Renal cortical epithelial cell (primary cell): Measurements from ENCODE around the gene EBF3. TPM values are rescaled to one million over a fixed set of nuclear protein-coding genes. Genes with fewer than 3 reads are reported as not detected.

ENCODE experiments used
- DNase-seq: peaks from one replicate; pipeline ENCODE4 v3.0.0-alpha.2; 2011; ENCODE audit warnings: low read depth
- total RNA-seq: library from RNA; depleted of rRNA; stranded (reverse); fragments of >200 nt; gene quantifications from 2 replicates; pipeline ENCODE4 v1.2.3, GENCODE V29; 2014

The EBF3 gene
- total RNA-seq, 1 donor from 2014 or later, result 0.05 TPM

DNA sequence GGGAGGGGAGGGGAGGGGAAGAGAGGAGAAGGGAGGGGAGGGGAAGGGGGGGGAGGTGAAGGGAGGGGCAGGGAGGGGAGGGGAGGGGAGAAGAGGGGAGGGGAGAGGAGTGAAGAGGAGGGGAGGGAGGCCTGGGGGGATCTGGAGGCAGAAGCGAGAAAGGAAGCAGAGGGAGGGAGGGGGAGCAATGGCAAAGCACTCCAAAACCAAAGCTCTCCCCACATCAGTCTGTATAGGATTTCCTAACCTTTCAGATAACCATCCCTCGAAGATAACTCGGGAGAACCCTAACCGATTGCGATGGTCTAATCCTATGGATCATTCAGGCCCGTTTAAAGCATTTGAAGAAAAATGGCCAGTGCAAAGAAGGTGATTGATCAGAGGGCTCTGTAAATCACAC, 19.0 kb downstream of the EBF3 start:
- DNase-seq, result no peak

DNA sequence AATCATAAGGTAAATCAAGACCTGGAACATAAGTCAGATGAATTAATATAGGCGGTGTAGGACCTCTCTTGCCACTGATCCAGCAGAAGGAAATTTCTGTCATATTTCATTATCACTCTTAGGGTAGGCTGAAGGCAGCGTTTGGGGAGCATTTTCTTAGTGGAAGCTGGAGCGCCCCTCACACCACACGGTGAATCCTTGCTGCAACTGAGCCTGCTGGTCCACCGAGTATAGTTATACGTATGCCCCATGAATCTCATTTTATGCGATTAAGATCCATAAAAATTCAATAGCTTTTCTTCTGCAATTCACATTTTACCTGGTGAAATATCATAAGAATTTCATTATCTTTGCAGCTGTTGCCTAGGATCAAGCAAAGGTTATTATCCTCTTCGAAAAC, 19.6 kb downstream of the EBF3 start:
- no peak for DNase-seq

DNA sequence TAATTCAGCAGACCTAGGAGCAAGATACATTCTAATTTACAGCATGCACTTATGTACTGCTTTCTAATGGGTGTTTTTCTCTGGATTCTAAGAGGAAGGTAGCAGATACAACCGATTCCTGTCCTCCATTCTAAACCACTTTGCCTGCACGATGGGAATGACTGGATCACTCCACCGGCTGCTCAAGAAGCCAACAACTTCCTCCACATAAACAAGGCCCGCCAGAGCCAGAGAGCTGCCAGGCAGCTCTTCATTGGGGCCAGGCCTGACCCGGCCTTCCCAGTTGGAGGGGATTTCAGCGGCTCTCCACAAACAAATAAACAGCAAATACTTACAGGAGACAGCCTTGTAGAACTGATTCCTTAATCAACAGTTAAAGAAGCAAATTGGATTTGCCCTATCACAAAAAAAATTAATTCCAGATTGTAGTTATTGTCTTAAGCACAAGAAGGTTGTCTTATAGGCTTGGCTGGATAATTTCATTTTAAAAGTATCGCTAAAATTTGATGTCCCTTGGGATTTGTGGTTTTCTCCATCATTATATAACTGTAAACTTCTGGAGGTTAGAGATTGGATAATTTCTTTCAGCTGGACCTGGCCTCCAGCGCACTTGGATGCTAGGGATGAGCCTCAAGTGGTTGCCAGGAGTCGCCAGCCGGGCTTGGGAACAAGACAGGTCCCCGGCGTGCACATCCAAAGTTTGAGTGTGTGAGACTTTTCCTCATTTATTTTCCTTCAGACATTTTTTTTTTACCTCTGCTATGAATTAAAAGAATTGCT, 20.9 kb downstream of the EBF3 start:
- DNase-seq, result no peak

DNA sequence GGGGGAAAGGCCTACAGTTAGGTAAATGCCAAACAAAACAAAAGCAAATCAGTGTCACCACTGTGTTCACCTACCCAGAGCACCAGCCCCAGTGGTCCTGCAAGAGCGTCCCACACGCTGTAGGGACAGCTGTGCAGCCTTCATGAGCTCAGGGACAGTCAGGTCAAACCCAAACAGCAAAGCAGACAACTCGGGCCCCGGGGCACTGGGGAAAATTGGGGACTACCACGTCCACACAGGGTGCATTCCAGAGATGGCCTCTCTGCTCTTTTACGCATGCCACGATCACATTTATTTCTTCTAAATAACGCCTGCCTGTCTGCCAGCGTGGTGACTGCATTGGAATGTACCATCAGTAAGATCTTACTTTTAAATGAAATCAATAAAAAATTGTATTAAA, 21.7 kb downstream of the EBF3 start:
- no peak for DNase-seq

DNA sequence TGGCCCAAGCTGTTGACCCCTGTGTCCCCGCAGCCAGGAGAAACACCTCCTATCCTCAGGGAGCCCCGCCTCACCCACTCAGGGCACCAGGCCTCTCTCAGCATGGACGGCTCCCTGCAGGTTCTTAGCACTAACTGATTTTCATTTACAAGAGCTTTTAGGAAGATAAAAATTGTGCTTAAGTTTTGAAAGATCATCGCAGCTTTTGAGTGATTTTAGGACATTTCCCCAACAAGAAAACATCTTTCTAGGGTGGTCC, 22.1 kb downstream of the EBF3 start:
- DNase-seq, result no peak

DNA sequence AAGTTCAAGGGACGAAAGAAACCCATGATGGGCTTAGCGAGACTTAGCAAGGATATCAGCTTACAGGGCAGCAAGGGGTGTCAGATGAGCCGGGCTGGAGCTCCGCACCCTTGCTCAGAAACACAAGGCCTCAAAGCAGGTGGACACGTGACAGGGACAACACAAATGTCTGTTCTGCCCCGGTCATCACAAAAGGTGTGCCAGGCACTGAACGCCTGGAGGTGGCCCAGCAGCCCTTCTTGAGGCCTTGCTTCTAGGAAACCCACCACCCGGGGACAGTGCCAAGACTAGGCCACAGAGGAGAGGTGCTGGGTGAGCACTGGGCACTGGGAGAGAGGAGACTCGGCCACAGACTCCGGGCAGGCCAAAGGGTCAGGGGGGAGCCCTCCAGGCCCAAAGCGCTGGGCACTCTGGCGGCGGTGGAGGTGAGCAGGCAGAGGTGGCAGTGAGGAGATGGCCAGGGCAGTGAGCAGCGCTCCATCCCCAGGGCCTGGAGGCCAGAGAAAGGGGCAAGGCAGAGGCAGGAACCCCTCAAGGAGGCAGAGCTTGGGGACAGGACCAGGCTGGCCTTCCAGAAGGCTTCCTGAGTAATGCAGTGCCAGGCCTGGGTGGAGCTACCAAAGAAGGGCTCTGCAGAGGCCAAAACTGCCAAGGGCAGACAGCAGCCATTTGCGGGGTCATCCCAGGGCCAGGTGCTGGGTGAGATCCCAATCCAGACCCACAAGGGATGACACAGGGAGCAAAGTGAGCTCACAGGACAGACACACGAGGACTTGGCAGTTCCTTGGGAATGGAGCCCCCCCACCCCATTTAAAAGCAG, 22.7 kb downstream of the EBF3 start:
- no peak for DNase-seq

DNA sequence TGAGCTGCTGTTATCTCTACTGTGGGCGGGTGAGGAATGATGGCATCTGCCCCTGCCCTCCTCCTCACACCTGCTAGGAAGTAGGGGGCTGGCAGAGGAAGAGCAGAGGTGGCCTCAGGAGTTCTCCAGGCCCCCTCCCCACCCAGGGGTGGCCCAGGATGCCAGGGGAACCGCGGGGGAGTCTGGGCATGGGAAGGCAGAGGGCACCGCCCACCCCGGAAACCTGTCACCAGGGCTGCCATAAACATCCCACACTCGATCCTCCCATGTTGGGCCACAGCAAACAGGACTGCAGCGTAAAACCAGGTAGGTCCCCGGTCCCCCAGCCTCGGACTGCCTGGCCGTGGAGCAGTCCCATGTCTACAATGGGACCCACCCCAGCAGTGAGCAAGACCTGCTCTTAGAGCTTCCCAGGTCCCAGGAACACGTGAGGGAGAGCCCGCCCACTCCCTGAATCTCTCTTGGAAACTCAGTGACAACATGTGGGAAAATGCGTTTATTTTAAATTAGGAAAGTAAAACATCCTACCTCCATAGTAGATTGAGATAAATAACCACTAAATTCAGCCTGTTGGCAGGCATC, 23.4 kb downstream of the EBF3 start:
- DNase-seq, result no peak

DNA sequence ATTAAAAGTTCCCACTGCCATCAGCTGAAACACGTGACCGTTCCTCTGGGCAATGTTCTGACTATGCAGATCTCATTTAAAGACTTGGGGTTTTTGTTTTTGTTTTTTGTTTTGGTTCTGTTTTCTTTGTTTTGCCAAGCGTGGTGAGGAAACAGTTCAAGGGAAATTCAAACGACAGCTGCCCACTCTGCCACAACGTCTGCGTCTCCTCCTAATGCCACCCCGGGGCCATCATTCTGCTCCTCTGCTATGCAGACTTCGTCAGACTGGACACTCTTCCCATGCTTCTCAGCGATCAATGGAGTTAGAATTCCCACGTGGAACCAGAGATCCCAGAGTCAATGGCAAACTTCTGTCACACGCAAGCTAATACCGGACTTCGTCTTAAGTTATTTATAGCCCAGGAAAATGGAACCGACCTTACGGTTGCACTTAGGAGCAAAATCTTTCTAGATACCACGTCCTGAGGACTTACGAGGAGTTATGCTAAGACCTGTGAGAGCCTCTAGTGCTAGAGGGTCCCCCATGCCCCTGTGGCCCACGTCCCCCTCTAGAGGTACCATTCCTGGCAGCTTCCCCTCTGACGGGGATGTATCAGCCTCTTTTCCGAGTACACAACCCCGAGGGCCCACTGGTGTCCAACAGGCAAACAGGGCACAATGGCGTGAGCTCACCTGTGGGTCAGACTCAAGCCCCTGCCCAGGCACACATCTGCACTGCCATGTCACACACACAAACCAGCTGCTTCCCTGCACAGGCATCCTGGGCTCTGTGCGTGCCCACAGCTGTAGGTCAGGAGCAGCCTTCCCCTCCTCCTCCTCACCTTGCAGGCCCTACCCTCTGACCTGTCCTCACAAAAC, 24.4 kb downstream of the EBF3 start:
- DNase-seq, result no peak

DNA sequence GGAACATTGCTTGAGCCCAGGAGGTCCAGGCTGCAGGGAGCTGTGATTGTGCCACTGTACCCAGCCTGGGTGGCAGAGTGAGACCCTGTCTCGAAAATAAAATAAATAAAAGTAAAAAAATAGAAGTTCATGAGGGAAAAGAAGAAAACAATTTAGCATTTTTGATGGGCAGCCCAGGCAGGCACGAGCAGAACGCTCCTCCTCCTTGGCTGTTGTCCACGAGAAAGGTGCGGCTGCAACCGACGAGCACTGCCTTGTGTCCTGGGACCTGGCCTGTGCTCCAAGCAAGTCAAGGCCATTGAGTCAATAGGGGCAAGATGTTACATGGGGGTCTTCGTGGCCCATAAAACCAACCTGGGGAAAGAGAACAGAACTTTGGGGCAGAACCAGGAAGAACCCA, 25.6 kb downstream of the EBF3 start:
- no peak for DNase-seq

DNA sequence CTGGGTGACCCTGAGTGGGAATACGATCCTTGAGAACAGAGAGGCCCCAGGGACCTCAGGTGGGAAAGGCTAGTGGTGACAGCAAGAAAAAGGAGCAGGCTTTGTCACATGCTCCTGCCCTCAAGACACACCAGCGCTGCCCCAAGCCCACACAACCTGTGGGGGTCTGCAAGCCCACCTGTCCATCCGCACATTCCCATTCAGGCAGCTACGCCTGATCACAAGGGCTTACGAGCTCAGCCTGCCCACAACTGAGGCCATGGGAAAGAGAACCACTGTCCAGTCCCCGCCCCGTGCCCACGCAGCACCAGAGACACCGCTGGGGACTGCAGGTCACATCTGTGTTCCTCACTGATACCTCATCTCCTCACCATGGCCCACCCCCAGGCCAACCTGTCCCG, 26.7 kb downstream of the EBF3 start:
- DNase-seq, result no peak

DNA sequence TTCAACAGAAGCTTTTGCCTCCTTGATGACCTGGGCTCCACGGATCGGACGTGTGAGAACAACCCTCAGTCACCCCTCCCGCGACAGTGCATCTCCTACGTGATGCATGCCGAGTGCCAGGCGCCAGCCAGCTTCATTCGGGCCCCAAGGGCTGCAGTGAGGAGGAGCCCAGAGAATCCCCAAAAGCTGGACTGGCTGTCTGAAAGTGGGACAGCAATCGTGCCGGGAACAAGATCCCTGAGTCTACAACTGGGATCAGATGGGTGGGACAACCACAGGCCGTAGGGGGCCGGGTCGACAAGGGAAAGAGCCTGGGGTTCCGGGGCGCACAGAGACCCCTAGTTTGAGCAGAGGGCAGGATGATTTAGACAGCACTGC, 27.2 kb downstream of the EBF3 start:
- DNase-seq, result no peak

DNA sequence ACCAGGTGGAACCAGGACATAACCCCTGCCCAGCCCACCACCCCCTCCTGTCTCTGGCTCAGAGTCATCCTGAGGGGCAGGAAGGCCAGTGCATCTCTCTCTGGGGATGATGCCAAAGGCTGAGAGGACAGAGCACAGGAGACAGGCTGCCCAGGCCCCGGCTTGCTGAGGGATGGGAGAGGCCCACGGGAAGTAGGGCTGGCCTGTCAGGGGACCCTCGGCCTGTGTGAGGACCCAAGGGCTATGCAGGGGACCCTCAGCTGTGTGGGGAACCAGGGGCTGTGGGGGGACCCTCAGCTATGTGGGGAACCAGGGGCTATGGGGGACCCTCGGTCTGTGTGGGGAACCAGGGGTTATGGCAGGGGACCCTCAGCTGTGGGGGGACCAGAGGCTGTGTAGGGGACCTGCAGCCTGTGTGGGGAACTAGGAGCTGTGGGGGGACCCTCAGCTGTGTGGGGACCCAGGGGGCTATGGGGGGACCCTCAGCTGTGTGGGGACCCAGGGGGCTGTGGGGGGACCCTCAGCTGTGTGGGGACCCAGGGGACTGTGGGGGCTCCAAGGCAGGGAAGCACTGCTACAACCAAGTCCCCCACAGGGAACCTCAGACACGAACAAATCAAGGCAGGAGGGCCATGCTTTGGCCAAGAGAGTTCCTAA, 27.7 kb downstream of the EBF3 start:
- DNase-seq, result no peak

DNA sequence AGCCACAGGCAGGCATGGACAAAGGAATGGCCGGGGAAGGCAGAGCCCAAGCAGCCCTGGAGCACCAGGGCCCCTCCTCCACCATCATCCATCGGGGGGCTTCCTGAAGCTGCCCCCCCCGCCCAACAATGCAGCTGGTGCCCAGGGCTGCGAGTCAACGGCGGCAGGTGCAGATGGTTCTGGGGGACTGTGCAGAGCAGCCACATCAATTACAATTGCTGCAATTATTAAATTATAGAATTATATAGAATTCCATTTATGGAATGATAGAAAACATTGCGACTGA, 28.3 kb downstream of the EBF3 start:
- DNase-seq, result no peak

DNA sequence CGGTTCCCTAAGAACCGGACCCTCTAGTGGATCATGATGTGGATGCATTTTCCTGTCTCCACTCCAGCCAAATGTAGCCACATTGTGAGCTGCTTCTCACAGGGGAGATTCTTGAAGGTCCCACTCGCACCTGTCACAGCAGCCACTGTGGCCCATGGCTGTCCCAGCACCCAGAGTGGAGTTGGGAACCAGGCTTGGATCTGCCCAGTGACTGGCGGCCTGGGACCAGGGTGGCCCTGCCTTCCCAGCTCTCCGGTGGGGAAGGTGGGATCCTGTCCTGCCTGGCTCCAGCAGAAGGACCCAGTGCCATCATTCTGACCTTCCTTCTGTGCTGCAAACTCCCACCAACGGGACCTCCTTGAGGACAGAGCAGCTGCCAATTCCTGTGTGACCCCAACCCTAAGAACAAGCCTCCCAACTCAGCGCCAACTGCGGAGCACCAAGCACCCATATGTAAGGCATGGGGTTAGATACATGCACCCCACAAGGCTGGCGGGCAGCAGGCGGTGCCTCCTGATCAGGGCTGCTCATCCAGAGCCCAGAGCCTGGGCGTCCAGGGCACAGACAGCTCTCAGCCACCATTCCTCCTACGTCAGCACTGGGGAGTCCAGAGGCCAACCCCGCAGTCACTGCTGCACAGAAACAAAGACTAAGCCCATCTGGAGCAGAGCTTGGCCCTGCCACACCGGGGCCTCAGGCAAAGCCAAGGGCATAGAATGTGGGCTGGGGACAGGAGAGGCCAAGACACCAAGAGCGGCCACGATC, 28.8 kb downstream of the EBF3 start:
- DNase-seq, result no peak

DNA sequence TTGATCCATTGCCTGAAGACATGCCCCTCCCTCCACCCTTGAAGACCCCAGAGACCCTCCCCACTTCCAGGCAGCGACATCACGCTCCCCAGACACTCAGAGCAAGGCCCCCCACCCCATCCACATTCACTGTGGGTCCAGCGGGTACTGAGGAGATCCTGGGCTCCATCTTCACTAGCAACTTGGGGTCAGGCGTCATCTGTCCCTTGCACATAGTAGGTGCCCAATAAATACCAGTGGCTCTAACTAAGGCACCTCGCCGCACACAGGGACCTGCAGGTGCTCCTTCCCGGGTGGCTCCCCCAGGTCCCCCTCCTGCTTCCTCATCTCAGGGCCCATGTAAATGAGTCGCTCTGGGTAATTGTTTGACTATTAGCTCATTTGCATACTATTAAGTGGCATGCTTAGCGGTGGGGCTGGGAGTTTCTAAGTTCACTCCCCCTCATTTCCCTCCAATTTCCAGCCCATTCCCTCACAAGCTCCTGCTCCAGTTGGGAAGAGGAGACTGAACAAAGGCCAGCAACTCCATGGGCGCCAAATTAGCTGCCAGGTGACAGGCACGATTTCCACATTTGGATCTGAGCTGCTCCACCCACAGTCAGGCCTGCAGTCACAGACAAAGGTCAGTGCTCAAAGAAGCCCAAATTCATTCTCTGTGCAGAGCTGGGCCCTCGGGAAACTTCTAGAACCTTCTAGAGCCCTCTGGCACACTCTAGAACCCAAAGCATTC, 29.7 kb downstream of the EBF3 start:
- DNase-seq, result no peak

DNA sequence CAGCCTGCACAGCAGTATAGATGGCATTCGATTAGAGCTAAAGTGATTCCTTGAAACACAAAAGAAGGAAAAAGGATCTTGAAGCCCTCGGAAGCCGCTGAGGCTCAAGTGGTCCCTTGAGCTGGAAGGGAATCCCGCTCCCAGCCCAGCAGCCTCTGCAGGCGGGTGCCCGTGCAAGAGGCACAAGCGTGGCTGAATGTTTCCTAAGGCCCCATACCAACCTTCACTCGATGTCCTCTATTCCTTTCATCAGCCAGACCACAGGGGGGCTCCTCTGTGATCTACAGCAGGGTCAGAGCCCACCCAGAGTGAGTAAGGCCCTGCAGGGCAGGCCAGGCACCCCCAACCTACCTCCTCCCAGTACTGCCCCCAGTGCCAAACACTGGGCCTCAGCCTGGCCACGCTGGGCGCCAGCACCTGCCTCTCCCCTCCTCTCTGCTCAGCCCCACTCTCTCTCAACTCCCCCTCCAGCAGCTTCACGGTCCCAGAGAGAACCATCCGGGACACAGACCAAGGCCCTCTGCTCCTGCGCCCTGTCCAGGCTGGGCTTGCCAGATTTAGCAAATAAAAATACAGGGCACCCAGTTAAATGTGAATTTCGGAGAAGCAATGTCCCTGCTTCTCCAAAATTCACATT, 30.5 kb downstream of the EBF3 start:
- DNase-seq, result no peak

DNA sequence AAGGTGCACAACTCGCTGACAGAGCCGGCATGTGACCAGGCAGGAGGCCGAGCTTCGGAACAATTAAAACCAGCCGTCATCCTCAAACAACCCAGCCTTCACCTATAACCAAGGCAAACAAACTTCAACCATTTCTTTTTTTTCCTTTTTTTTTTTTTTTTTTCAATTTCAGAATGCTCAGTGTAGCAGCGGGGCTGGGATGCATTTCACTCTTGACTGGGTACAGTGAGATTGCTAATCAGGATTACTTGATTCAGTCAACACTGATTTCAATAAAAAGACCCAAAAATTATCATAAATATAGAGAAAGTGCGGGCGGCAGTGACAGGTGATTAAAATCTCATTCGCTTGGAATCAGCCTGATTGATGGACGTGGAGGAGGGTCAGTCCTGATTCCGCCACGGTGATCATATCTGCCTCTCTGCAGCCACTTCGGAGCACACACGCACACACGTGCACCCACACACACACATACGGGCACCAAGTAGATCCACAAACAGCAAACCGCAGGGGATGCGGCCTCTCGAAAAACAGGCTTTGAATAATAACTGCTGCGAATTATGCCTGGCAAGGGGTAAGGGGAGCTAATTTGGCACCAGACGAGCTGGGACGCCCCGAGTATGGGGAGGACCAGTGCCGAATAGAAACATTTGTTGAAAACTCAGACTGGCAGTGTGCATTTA, 31.2 kb downstream of the EBF3 start:
- no peak for DNase-seq

DNA sequence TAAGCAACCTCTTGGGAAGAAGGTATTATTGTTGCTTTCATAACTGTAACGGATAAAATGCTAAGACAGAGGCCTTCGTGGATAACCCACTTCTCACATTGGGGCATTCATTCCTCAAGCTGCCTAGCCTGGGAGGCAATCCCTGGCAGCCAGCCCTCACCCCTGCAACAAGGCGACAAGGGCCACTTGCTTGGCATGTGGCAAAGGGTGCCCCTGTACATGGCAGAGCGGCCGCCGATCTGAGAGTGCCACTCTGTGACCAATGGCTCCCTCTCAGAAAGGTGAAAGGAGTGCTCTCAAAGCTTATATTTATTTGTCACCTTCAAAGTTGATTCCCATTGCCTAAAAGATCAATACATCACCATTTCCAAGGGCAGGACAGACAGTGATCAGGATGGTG, 31.9 kb downstream of the EBF3 start:
- no peak for DNase-seq
